Adipocyte (in vitro differentiated cells): ENCODE results near the gene PTPRN2.

Source experiments
- DNase-seq: peaks from one replicate; pipeline ENCODE4 v3.0.0-alpha.2; 2015; ENCODE audit warnings: low read depth
- H3K27me3 ChIP-seq: replicated peaks from 2 replicates; pipeline ENCODE4 v1.7.0; 2013; ENCODE audit warnings: mild to moderate bottlenecking, low read length, moderate library complexity; ENCODE audit not compliant: control insufficient read depth, insufficient read depth
- H3K36me3 ChIP-seq: 2 replicates; pipeline ENCODE4 v1.7.0; 2013; ENCODE audit warnings: low read length, mild to moderate bottlenecking, moderate library complexity; ENCODE audit not compliant: control insufficient read depth, insufficient read depth, severe bottlenecking
- H3K4me1 ChIP-seq: 2 replicates; pipeline ENCODE4 v1.7.0; 2013; ENCODE audit warnings: mild to moderate bottlenecking, low read length, moderate library complexity; ENCODE audit not compliant: control insufficient read depth, insufficient read depth
- H3K4me3 ChIP-seq: 2 replicates; pipeline ENCODE4 v1.7.0; 2013; ENCODE audit warnings: mild to moderate bottlenecking, low read length, moderate library complexity
- H3K9ac ChIP-seq: 2 replicates; pipeline ENCODE4 v1.7.0; 2013; ENCODE audit warnings: mild to moderate bottlenecking, low read length, moderate library complexity
- H3K9me3 ChIP-seq: 2 replicates; pipeline ENCODE4 v1.7.0; 2013; ENCODE audit warnings: mild to moderate bottlenecking, low read length, moderate library complexity; ENCODE audit not compliant: control insufficient read depth

Gene PTPRN2

DNA sequence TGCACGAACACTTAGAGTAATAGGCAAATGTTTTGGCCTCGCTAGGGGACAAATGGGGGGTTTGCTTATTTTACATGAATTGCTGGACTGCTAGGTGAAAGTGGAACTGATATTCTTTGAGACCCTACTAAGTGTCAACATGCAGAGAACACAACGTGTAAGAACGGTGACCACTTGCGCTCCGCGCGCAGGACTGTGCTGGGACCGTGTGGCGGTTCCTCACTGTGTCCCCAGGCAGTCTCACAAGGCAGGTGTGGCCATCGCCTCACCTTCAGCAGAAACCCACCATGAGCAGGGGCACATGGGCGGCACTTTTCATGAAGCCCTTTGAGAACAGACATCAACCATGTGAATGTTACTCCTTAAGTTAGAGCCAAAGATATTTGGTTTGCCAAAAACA is 27.2 kb downstream of the PTPRN2 start:
- DNase-seq: no peak
- Histone ChIP-seq H3K4me1 (no peaks in the 10 kb centered on the region), H3K36me3 (no peaks in the 10 kb centered on the region), H3K4me3 (no peak overlapping the region), H3K9ac (no peak overlapping the region), H3K9me3 (no peaks in the 10 kb centered on the region), H3K27me3 (peaks cover 32% of the 10 kb centered on the region)

DNA sequence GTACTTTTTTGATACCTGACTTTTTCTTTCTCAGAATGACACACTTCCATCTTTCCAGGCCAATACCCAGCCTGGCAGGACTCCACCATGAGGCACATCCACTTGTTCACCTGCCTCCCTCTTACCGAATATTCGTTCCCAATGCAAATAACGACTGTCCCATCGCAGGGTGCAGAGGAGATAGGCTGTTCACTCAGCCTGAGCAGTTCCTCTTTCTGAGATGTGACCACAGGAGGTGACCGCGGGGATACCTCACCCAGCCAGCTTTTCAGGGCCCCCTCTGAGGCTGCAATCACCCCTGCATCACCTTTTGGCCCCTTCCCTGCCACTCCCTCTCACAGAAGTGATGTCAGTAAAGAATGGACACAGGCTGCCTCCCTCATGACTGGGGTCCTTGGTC is 28.3 kb downstream of the PTPRN2 start:
- Histone ChIP-seq H3K9me3 (no peaks in the 10 kb centered on the region), H3K4me1 (no peaks in the 10 kb centered on the region), H3K27me3 (peaks cover 28% of the 10 kb centered on the region), H3K9ac (no peak overlapping the region), H3K36me3 (no peaks in the 10 kb centered on the region), H3K4me3 (no peak overlapping the region)
- no peak for DNase-seq

- Histone ChIP-seq H3K27me3 (peaks cover 28% of the 10 kb centered on the region), H3K4me1 (no peaks in the 10 kb centered on the region), H3K9me3 (no peaks in the 10 kb centered on the region), H3K36me3 (no peaks in the 10 kb centered on the region), H3K4me3 (no peak overlapping the region), H3K9ac (no peak overlapping the region)
- no peak for DNase-seq
Measured at GRCh38 chr7:158558816-158559215, 28.8 kb downstream of the PTPRN2 start.

- H3K27me3 ChIP-seq: peaks cover 17% of the 10 kb centered on the region
- DNase-seq: no peak
- no peaks in the 10 kb centered on the region for H3K36me3 ChIP-seq
- no peaks in the 10 kb centered on the region for H3K9me3 ChIP-seq
- H3K4me3 ChIP-seq: no peak overlapping the region
- no peaks in the 10 kb centered on the region for H3K4me1 ChIP-seq
- H3K9ac ChIP-seq: no peak overlapping the region
Measured at GRCh38 chr7:158557441-158557755, 30.2 kb downstream of the PTPRN2 start.

DNA sequence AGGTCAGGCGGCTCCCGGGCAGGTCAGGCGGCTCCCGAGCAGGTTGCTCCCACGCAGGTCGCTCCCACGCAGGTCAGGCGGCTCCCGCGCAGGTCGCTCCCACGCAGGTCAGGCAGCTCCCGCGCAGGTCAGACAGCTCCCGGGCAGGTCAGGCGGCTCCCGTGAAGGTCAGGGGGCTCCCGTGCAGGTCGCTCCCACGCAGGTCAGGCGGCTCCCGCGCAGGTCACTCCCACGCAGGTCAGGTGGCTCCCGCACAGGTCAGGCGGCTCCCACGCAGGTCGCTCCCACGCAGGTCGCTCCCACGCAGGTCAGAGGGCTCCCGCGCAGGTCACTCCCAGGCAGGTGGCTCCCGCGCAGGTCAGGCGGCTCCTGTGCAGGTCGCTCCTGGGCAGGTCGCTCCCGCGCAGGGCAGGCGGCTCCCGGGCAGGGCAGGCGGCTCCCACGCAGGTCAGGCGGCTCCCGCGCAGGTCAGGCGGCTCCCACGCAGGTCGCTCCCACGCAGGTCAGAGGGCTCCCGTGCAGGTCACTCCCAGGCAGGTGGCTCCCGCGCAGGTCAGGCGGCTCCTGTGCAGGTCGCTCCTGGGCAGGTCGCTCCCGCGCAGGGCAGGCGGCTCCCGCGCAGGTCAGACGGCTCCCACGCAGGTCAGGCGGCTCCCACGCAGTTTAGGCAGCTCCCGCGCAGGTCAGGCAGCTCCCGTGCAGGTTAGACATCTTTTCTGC is 30.7 kb downstream of the PTPRN2 start:
- Histone ChIP-seq H3K27me3 (peaks cover 12% of the 10 kb centered on the region), H3K9me3 (no peaks in the 10 kb centered on the region), H3K4me3 (no peak overlapping the region), H3K9ac (no peak overlapping the region), H3K4me1 (no peaks in the 10 kb centered on the region), H3K36me3 (no peaks in the 10 kb centered on the region)
- DNase-seq: no peak

- no peak for DNase-seq
- H3K36me3 ChIP-seq: no peaks in the 10 kb centered on the region
- H3K27me3 ChIP-seq: peaks cover 3% of the 10 kb centered on the region
- H3K9ac ChIP-seq: no peak overlapping the region
- H3K4me1 ChIP-seq: no peaks in the 10 kb centered on the region
- no peak overlapping the region for H3K4me3 ChIP-seq
- no peaks in the 10 kb centered on the region for H3K9me3 ChIP-seq
Measured at GRCh38 chr7:158555034-158555520, 32.5 kb downstream of the PTPRN2 start.

GRCh38 chr7:158550886-158551452 is 36.7 kb downstream of the PTPRN2 start:
- no peak overlapping the region for H3K4me3 ChIP-seq
- no peak for DNase-seq

GRCh38 chr7:158550394-158550700 is 37.3 kb downstream of the PTPRN2 start:
- Histone ChIP-seq H3K9me3 (no peaks in the 10 kb centered on the region), H3K4me3 (no peak overlapping the region), H3K9ac (no peak overlapping the region), H3K36me3 (no peaks in the 10 kb centered on the region), H3K27me3 (peaks cover 5% of the 10 kb centered on the region), H3K4me1 (no peaks in the 10 kb centered on the region)
- no peak for DNase-seq

More at GRCh38 chr7:158550886-158551452, 36.7 kb downstream of the PTPRN2 start:
- Histone ChIP-seq H3K4me1 (no peaks in the 10 kb centered on the region), H3K9ac (no peak overlapping the region), H3K9me3 (no peaks in the 10 kb centered on the region), H3K27me3 (peaks cover 5% of the 10 kb centered on the region), H3K36me3 (no peaks in the 10 kb centered on the region)

GRCh38 chr7:158549616-158550393 is 37.8 kb downstream of the PTPRN2 start:
- DNase-seq: no peak
- H3K9me3 ChIP-seq: no peaks in the 10 kb centered on the region

DNA sequence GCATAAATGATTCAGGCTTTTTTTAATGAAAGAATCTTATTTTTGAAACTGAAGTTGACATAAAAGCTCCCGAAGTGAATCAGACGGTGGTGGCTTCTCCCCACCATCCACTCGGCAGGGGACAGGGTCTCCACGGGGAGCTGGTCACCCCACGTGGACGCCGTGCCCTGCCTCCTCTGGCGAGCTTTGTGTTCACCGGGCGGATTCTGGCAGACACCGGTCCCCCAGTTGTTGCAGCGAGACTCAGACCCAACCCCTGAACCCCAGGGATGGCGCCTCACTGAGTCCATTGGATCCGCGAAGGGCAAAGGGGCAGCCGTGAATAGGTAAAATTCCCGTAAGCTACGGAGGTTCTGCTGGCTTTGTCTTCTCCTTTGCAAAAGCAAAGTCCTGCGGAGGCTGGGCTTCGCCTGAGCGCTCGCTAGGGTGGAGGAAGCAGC is 38.4 kb downstream of the PTPRN2 start:
- no peak for DNase-seq
- Histone ChIP-seq H3K9ac (no peak overlapping the region), H3K4me1 (no peaks in the 10 kb centered on the region), H3K36me3 (no peaks in the 10 kb centered on the region), H3K4me3 (no peak overlapping the region), H3K27me3 (peaks cover 5% of the 10 kb centered on the region), H3K9me3 (no peaks in the 10 kb centered on the region)

More at GRCh38 chr7:158549616-158550393, 37.8 kb downstream of the PTPRN2 start:
- H3K36me3 ChIP-seq: no peaks in the 10 kb centered on the region
- H3K9ac ChIP-seq: no peak overlapping the region
- H3K27me3 ChIP-seq: peaks cover 5% of the 10 kb centered on the region
- H3K4me3 ChIP-seq: no peak overlapping the region
- H3K4me1 ChIP-seq: no peaks in the 10 kb centered on the region

DNA sequence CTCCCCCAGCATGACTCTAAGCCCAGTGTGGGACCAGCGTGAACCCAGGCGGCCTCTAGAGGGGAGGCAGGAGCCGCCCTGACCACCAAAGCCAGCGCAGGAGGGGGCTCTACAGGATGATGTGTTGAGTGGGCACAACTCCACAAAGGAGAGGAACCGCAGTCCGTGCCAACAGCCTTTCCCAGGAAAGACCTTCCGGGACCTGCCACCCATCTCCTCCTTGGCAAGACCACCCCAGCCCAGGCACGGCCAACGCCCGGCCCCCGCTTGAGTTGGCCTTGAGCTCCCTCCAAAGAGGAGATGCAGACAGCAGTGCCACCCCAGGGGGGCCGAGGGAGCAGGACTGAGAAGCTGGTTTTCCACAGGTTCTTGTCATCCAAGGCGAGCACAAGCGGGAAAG is 38.9 kb downstream of the PTPRN2 start:
- H3K36me3 ChIP-seq: no peaks in the 10 kb centered on the region

More for the DNA sequence above, 38.9 kb downstream of the PTPRN2 start:
- Histone ChIP-seq H3K9ac (no peak overlapping the region), H3K4me1 (no peaks in the 10 kb centered on the region), H3K27me3 (peaks cover 5% of the 10 kb centered on the region), H3K9me3 (no peaks in the 10 kb centered on the region), H3K4me3 (no peak overlapping the region)
- DNase-seq: no peak
